Heart left ventricle (tissue), 13 donors: Measurements from ENCODE around the gene METTL18.

Experiments
- CTCF ChIP-seq, 12 donors: fragments of 200-600 bp; sonication (generic) in 4 of 12; IDR thresholded peaks; one replicate each; pipeline versions ENCODE4 v1.5.0 to v1.8.0; 2018 to 2022; ENCODE audit warnings: antibody characterized with exemption in 12 of 12, mild to moderate bottlenecking in 5 of 12
- POLR2A ChIP-seq, 2 donors: fragments of 450-650 bp; IDR thresholded peaks; one replicate each; pipeline ENCODE4 v1.6.1; 2017; ENCODE audit warnings: antibody characterized with exemption in 2 of 2, mild to moderate bottlenecking in 2 of 2, moderate library complexity in 2 of 2
- donor health status: ischemic (EF 13 %, LVEDD 7.1; RV severe dilation, severe dysfunction).
- donor health status: DM: no; HTN: yes; CAD: no.
- donor health status: DM: no; HTN: no; CAD: no.
- donor health status: ischemic (EF 25% LVEDD 6.9; RV normal size, moderate dysfunction).
- donor health status: ischemic (EF 25% LVEDD 5.7; RV mildly dilated, moderate dysfunction).
- donor health status: ischemic (EF 35%, LVEDD 5.7; RV mildly dilated, moderate dysfunction).
- donor health status: nonischemic (EF 11% LVEDD 7.7; RV severe dilation, severe dysfunction).
- donor health status: DM: yes; HTN: yes; CAD: no.
- donor health status: PGD.
- donor health status: ischemic (EF 29% LVEDD 5.4; RV normal size, mild dysfunction).
- donor health status: nonischemic (EF 23%, LVEDD 6.1; RV moderate dilation, normal function).

GRCh38 chr1:169779970-169780369 is 14.7 kb downstream of the METTL18 start:
- TF ChIP-seq CTCF (IDR thresholded peaks at IDR 0.05) (no peak), POLR2A (IDR thresholded peaks at IDR 0.05) (no peak)
